Small intestine (tissue), 7 donors: ENCODE measurements around the gene SIX5. TPM values are rescaled to one million over a fixed set of nuclear protein-coding genes. Genes with fewer than 3 reads are reported as not detected.

Source experiments
- DNase-seq, 2 donors: peaks; one replicate each; pipeline versions ENCODE4 v3.0.0 to v3.0.0-alpha.2; 2013
- FAIRE-seq: peaks from 2 replicates; lab custom pipeline; 2012; peaks lifted over from hg19 to GRCh38; lab: Jason Lieb, UNC
- H3K27ac ChIP-seq, 3 donors: one replicate each; pipeline ENCODE4 v1.5.1; 2013; ENCODE audit warnings: low read length in 2 of 3, mild to moderate bottlenecking in 2 of 3, control low read depth in 1 of 3, inconsistent platforms in 1 of 3, low read depth in 1 of 3, moderate library complexity in 1 of 3
- H3K27me3 ChIP-seq, 3 donors: one replicate each; pipeline ENCODE4 v1.6.1; 2013; ENCODE audit warnings: low read length in 3 of 3, inconsistent platforms in 1 of 3; ENCODE audit not compliant: control insufficient read depth in 3 of 3, insufficient read depth in 3 of 3
- H3K36me3 ChIP-seq, 3 donors: one replicate each; pipeline ENCODE4 v1.6.1; 2013; ENCODE audit warnings: low read length in 3 of 3, inconsistent platforms in 1 of 3, low read depth in 1 of 3, mild to moderate bottlenecking in 1 of 3, moderate library complexity in 1 of 3; ENCODE audit not compliant: control insufficient read depth in 3 of 3, insufficient read depth in 2 of 3
- H3K4me1 ChIP-seq, 3 donors: one replicate each; pipeline ENCODE4 v1.6.1; 2013; ENCODE audit warnings: low read length in 2 of 3, inconsistent platforms in 1 of 3, low read depth in 1 of 3, mild to moderate bottlenecking in 1 of 3, moderate library complexity in 1 of 3; ENCODE audit not compliant: control insufficient read depth in 3 of 3, insufficient read depth in 2 of 3
- H3K4me3 ChIP-seq, 3 donors: one replicate each; pipeline ENCODE4 v1.5.1; 2013; ENCODE audit warnings: low read length in 3 of 3, control low read depth in 1 of 3, inconsistent platforms in 1 of 3, low read depth in 1 of 3, mild to moderate bottlenecking in 1 of 3, moderate library complexity in 1 of 3
- H3K9me3 ChIP-seq, 2 donors: one replicate each; pipeline ENCODE4 v1.6.1; 2013; ENCODE audit warnings: low read depth in 1 of 2, low read length in 1 of 2; ENCODE audit not compliant: control insufficient read depth in 2 of 2, insufficient read depth in 1 of 2
- WGBS, 3 donors: extraction: QIAGEN DNeasy Blood & Tissue Kit; methylation state at CpG; one replicate each; pipeline ENCODE4 v1.1.7; 2013; 5-methylcytosine and 5-hydroxymethylcytosine counted together
- polyA plus RNA-seq, 4 donors: library from polyadenylated mRNA; stranded (reverse) in 3 of 4; unstranded in 1 of 4; fragments of 200-250 nt in 3 of 4; fragments of 120-200 nt in 1 of 4; gene quantifications; one replicate each; pipeline versions ENCODE4 v1.2.1 to v1.2.3, GENCODE V29; 2013
- donor health status: healthy with polysubstance abuse.
- donor health status: control.
- donor health status: control.
- donor health status: Bipolar disorder and iron deficiency.
- donor health status: healthy.

The SIX5 gene
- polyA plus RNA-seq, 4 donors: 1.6 to 12.4 (median 6.3) TPM

DNA sequence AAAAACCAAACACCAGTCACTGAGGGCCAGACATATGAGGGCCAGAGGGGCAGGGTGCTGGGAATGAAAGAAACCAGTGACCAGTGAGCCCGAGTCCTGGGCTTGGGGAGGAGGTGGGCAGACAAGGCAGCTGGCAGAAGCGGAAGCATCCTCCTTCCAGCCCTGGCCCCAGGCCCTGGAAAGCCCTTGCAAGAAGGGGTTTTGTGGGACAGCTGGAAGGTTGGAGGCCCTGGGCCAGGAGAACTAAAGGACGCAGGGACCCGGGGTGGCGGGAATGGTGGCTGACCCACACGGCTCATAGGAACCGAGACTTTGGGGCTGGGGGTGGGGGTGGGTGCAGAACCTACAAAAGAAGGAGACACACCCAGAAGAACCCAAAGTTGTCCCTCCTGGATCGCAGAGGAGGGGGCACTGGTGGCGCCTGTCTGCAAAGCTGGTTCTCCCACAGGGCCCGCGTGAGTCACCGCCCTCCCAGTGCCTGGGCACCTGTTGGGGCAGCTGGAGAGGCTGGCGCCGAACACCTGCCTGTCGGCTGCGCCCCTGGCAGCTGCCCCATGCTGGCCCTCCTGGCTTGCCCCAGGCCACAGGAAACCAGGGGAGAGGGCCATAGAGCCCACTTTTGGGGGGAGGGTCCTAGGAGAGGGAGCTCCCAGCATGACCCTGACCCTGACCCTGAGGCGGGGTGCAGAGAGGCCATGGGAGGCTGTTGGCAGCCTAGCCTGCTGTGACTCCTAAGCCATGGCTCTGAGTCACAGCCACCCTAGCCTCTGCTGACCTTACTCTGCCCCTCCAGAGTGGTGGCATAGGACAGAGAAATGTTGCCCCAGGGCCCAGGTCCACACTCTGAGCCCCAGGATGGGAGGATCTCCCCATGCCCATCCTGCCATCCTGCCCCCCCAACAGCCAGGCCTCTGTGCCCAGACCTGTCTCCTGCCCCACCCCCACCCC is 12.4 kb upstream of the SIX5 start:
- H3K36me3 ChIP-seq: peaks cover 0 to 62% (median 3%) of the 10 kb centered on the region in 3 donors
- no peaks in the 10 kb centered on the region for H3K27me3 ChIP-seq
- H3K9me3 ChIP-seq: no peaks in the 10 kb centered on the region
- H3K4me1 ChIP-seq: peaks cover 0 to 28% (median 5%) of the 10 kb centered on the region in 3 donors
- peak overlapping the region in 1 of 3 donors; percentile 39 for H3K4me3 ChIP-seq
- no peak for FAIRE-seq
- 17 to 45% (median 31%) methylated on average over 17 of the region's 17 CpGs for WGBS, 3 donors
- peak overlapping the region in 1 of 3 donors; percentile 42 for H3K27ac ChIP-seq
- peak; percentile 9 to 41 for DNase-seq

DNA sequence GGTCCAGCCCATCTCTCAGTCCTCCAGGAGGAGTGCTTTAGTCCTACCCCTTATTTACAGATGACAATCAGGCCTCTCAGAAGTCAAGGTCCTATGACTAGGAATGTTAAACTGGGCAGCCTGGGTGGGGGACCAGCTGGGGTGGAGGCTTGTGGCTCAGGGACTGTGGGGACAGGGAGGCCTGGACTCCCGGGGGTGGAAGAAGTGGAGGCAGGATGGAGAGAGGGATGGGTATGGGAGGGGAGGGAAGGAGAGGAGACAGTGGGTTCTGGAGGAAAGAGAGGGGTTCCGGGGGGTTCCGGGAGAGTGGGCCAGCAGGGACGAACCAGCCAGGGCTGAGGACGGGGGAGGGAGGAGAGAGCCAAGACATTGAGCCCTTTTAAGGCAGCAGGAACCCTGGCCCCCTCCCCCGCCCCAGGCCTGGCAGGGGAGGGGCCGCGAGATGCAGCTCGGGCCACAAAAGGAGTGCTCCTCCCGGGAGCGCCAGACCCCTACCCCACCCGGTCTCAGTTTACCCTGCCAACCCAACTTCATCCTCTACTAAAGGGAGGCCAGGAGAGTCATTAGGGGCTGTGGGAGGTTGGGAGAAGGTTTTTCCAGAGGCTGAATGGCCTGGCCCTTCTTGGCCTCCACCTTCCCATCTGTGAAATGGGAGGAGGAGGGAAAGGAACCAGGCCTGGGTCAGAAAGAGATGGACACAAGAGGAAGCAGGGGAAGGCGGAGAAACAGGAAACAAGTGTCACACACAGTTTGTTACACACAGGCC is 11.6 kb upstream of the SIX5 start:
- no peak for DNase-seq
- Histone ChIP-seq H3K27ac (no peak overlapping the region), H3K27me3 (no peaks in the 10 kb centered on the region), H3K4me3 (peak overlapping the region in 1 of 3 donors; percentile 23), H3K36me3 (peaks cover 0 to 57% (median 0%) of the 10 kb centered on the region in 3 donors), H3K9me3 (no peaks in the 10 kb centered on the region), H3K4me1 (peaks cover 0 to 28% (median 5%) of the 10 kb centered on the region in 3 donors)
- no peak for FAIRE-seq
- WGBS, 3 donors: 35 to 39% (median 37%) methylated on average over 8 to 13 of the region's 13 CpGs

DNA sequence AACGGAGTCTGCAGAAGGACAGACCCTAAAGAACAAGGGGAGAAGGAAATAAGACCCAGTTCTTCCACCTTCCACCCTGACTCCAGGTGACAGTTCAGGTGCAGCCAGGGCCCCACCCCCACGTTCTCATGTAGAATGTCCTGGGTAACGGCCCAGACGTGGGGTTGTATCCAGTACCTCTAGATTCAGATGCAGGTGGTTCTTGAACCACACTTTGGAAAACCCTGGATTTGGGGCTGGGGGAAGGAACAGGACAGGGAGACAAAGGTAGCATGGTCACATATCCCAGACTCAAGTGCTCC is 11.0 kb upstream of the SIX5 start:
- Histone ChIP-seq H3K27me3 (no peaks in the 10 kb centered on the region), H3K4me3 (peak overlapping the region in 1 of 3 donors; percentile 10), H3K27ac (no peak overlapping the region), H3K36me3 (peaks cover 0 to 52% (median 0%) of the 10 kb centered on the region in 3 donors), H3K4me1 (peaks cover 0 to 28% (median 5%) of the 10 kb centered on the region in 3 donors), H3K9me3 (no peaks in the 10 kb centered on the region)
- no peak for FAIRE-seq
- 15 to 31% (median 26%) methylated on average over 4 of the region's 4 CpGs for WGBS, 3 donors
- DNase-seq: peak in 1 of 2 donors; percentile 26

DNA sequence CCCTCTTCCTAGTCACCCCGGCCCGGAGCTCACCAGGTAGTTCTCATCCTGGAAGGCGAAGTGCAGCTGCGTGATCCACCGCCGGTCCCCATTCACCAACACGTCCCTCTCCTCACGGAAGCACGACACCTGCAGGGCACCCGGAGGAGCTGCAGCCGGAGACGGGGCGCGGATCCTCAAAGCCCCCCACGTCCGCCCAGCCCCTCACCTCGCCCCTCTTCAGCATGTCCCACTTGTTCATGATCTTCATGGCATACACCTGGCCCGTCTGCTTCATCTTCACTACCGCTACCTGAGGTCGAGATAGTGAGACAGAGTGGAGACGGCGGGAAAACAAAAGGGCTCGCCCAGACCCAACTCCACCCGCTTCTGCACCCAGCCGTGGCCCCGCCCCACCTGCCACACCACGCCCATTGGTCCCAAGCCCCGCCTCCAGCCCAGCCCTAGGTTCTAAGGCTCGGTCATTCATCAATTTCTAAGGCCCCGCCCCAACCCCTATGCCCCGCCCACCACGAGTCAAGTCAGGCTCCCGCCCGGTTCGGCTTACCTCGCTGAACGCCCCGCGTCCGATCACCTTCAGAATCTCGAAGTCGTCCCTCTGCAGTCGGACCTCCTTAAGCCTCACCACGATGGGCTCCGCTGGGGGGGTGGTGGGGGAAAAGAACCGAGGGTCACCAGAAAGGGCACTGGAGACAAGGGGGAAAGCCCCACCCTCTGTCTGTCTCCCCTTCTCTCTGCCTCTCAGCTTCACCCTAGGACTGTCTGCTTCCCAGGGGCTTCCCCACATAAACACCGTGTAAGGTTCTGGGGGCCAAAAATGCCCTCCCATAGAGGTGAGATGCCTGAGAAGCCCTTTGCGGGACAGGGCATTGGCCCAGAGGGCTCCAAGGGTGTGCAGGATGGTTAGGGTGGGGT is 10.4 kb upstream of the SIX5 start:
- 2 to 11% (median 6%) methylated on average over 46 to 48 of the region's 48 CpGs for WGBS, 3 donors
- Histone ChIP-seq H3K27me3 (no peaks in the 10 kb centered on the region), H3K36me3 (peaks cover 0 to 50% (median 0%) of the 10 kb centered on the region in 3 donors), H3K4me1 (peaks cover 0 to 33% (median 5%) of the 10 kb centered on the region in 3 donors), H3K9me3 (no peaks in the 10 kb centered on the region), H3K27ac (peak overlapping the region in 1 of 3 donors; percentile 46), H3K4me3 (peak overlapping the region in 2 of 3 donors; percentile 27 to 34)
- peak; percentile 92 to 94 for DNase-seq
- FAIRE-seq: no peak

DNA sequence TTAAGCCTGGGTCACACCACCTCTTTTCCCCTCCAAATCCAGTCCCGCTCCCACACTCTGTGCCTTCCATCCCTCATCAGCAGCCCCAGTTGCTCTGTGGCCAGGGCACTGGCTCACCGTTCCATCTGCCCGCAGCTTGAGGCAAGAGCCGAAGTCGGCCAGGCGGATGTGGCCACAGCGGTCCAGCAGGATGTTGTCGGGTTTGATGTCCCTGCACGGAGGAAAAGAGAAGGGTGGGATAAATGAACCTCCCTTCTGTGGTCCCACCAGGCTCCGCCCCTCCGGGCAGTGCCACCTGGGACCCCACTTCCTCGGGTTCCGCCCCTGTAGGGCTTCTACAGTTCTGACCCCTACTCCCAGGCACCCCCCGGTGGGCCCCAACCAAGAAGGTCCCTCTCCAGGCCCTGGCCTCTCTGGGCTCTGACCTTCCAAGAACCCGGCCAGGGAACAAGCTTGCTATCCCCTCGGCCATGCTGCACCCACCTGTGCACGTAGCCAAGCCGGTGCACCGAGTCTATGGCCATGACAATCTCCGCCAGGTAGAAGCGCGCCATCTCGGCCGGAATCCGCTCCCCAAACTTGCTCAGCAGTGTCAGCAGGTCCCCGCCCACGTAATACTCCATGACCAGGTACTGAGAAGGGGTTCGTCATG is 9.1 kb upstream of the SIX5 start:
- DNase-seq (no peak), FAIRE-seq (no peak)
- peaks cover 0 to 44% (median 0%) of the 10 kb centered on the region in 3 donors for H3K36me3 ChIP-seq
- no peaks in the 10 kb centered on the region for H3K27me3 ChIP-seq
- peaks cover 0 to 41% (median 6%) of the 10 kb centered on the region in 3 donors for H3K4me1 ChIP-seq
- no peak overlapping the region for H3K27ac ChIP-seq
- no peak overlapping the region for H3K4me3 ChIP-seq
- 89 to 94% (median 90%) methylated on average over 27 to 28 of the region's 28 CpGs for WGBS, 3 donors
- no peaks in the 10 kb centered on the region for H3K9me3 ChIP-seq

DNA sequence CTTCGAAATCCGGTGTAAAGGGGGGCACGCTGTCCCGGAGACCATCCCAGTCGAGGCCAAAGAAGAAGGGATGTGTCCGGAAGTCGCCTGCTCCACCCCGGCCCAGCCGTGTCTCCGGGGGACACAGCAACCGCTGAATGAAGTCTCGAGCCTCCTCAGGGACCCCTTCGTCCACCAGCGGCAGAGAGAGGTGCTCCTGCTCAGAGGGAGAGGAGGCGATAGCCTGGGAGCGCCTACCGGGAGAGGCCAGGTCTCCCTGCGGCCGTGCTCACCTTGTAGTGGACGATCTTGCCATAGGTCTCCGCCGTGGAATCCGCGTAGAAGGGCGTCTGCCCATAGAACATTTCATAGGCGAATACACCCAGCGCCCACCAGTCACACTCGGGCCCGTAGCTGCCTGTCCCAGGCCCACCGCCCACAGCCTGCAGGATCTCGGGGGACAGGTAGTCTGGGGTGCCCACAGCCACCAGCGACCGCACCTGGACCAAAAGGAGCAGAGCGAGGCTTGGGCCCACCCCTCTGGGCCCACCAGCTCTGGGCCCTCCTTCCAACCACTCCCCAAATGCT is 8.4 kb upstream of the SIX5 start:
- no peaks in the 10 kb centered on the region for H3K9me3 ChIP-seq
- no peak overlapping the region for H3K27ac ChIP-seq
- no peaks in the 10 kb centered on the region for H3K27me3 ChIP-seq
- H3K4me3 ChIP-seq: no peak overlapping the region
- H3K4me1 ChIP-seq: peaks cover 6 to 48% (median 8%) of the 10 kb centered on the region in 3 donors
- peaks cover 0 to 48% (median 0%) of the 10 kb centered on the region in 3 donors for H3K36me3 ChIP-seq
- DNase-seq (no peak), FAIRE-seq (no peak)
- WGBS, 3 donors: 94 to 97% (median 95%) methylated on average over 33 to 34 of the region's 34 CpGs

DNA sequence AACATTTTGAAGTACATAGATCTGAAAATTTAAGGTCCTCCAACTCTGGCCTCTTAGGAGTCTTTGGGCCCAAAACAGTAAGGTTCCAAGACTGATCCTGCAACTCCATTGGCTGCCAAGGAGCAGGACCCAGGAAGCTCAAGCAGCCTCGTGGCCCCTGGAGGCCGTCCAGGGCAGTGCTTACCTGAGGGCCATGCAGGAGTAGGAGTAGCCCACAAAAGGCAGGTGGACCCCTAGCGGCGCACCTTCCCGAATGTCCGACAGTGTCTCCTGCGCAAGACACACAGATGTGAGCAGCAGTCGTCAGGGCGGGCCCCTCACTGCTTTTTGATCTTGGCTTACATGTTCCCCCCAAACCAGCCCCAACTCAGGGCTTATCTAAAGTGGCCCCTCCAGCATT is 5.7 kb upstream of the SIX5 start:
- Histone ChIP-seq H3K4me3 (no peak overlapping the region), H3K4me1 (peaks cover 7 to 49% (median 11%) of the 10 kb centered on the region in 3 donors), H3K27ac (peak overlapping the region in 1 of 3 donors; percentile 21), H3K36me3 (peaks cover 0 to 64% (median 0%) of the 10 kb centered on the region in 3 donors), H3K27me3 (no peaks in the 10 kb centered on the region), H3K9me3 (no peaks in the 10 kb centered on the region)
- no peak for FAIRE-seq
- DNase-seq: peak in 1 of 2 donors; percentile 64
- WGBS, 3 donors: 77 to 83% (median 80%) methylated on average over 9 of the region's 9 CpGs
